Stimulated activated naive B cell treated with anti-CD40 and anti-IgM and Interleukin-4, amounts not matched to agents 10 μg/mL and 1 μg/mL and 100 μg/mL, for 72 hours (primary cell): ENCODE data around the gene LRRIQ1.

Experiments
- ATAC-seq, 2 donors: fragments of 150-1000 bp; cut with Tn5 transposase; replicated peaks; 2 replicates each; pipeline ENCODE4 v1.10.0; 2021; ENCODE audit warnings: moderate library complexity in 1 of 2
- DNase-seq: peaks from one replicate; pipeline ENCODE4 v3.0.0; 2021
- H3K27ac Mint-ChIP-seq: one replicate; pipeline ENCODE4 v1.8.0; 2022; ENCODE audit warnings: mild to moderate bottlenecking, mixed read lengths
- H3K27me3 Mint-ChIP-seq, 2 donors: one replicate each; pipeline ENCODE4 v1.8.0; 2022; ENCODE audit warnings: mixed read lengths in 2 of 2
- H3K36me3 Mint-ChIP-seq, 2 donors: one replicate each; pipeline ENCODE4 v1.8.0; 2022; ENCODE audit warnings: mixed read lengths in 2 of 2, mild to moderate bottlenecking in 1 of 2
- H3K4me1 Mint-ChIP-seq, 2 donors: one replicate each; pipeline ENCODE4 v1.8.0; 2022; ENCODE audit warnings: mixed read lengths in 2 of 2, mild to moderate bottlenecking in 1 of 2
- H3K4me3 Mint-ChIP-seq, 2 donors: one replicate each; pipeline ENCODE4 v1.8.0; 2022; ENCODE audit warnings: mild to moderate bottlenecking in 2 of 2, mixed read lengths in 2 of 2, moderate library complexity in 1 of 2
- H3K9me3 Mint-ChIP-seq, 2 donors: one replicate each; pipeline ENCODE4 v1.8.0; 2022; ENCODE audit warnings: mixed read lengths in 2 of 2, mild to moderate bottlenecking in 1 of 2

The LRRIQ1 gene

DNA sequence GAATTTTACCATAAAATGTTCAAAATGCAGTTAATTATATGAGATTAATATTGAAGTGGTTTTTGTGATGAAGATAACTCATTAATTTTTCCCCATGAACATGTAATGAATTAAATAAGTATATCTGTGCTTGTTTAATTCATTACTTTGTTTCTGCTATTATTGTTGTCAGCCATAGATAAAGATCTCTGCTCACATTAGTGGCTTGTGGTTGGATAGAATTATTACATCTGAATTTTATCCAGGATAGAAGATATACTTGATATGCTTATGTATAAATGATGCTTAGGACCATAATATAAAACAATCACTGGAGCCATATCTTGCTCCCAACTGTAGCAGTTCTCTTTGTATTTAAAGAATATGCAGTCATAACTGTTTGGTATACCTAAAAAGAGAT is 18.5 kb upstream of the LRRIQ1 start:
- no peaks in the 10 kb centered on the region for H3K27me3 Mint-ChIP-seq
- no peaks in the 10 kb centered on the region for H3K9me3 Mint-ChIP-seq
- DNase-seq (no peak), ATAC-seq (no peak)
- H3K4me1 Mint-ChIP-seq: no peaks in the 10 kb centered on the region
- H3K4me3 Mint-ChIP-seq: no peak overlapping the region
- no peak overlapping the region for H3K27ac Mint-ChIP-seq
- H3K36me3 Mint-ChIP-seq: no peaks in the 10 kb centered on the region

DNA sequence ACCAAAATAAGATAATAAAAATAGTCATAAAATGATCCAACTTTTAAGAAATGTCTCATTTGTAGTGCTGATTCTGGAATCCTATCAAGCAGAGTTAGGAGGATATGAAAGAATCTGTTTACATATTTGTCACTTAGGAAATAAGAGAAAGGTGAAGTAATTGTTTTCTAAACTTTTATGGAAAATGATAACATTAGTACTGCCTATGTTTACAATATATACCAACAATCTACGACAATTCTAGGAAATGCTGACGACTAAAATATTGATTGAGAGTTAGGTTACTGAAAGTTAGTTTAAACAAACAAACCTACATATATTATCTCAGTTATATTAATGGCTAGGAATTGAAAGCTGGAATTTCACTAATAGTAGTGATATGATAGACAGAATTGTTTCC is 18.1 kb upstream of the LRRIQ1 start:
- Mint-ChIP-seq H3K4me3 (no peak overlapping the region), H3K27me3 (no peaks in the 10 kb centered on the region), H3K27ac (no peak overlapping the region), H3K9me3 (no peaks in the 10 kb centered on the region), H3K36me3 (no peaks in the 10 kb centered on the region), H3K4me1 (no peaks in the 10 kb centered on the region)
- DNase-seq (no peak), ATAC-seq (no peak)

DNA sequence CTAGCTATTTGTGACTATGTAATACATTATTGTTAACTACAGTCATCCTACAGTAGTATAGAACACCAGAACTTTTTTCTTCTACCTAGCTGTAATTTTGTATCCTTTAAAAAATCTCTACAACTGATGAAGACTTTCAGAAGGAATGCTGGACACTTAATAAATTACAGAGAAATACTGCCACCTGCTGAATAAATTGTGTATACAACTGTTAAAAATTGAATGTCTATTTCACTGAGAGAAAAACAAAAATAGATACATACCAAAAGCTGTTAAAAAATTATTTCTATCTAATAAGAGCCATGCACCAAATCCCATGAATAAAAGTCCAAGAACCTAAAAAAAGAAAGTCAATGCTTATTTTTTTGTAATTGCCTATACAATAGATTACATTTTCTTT is 6.7 kb upstream of the LRRIQ1 start:
- no peaks in the 10 kb centered on the region for H3K36me3 Mint-ChIP-seq
- no peak for DNase-seq
- H3K4me1 Mint-ChIP-seq: no peaks in the 10 kb centered on the region
- H3K27me3 Mint-ChIP-seq: no peaks in the 10 kb centered on the region
- no peak overlapping the region for H3K4me3 Mint-ChIP-seq
- no peak overlapping the region for H3K27ac Mint-ChIP-seq
- no peaks in the 10 kb centered on the region for H3K9me3 Mint-ChIP-seq
- no peak for ATAC-seq

DNA sequence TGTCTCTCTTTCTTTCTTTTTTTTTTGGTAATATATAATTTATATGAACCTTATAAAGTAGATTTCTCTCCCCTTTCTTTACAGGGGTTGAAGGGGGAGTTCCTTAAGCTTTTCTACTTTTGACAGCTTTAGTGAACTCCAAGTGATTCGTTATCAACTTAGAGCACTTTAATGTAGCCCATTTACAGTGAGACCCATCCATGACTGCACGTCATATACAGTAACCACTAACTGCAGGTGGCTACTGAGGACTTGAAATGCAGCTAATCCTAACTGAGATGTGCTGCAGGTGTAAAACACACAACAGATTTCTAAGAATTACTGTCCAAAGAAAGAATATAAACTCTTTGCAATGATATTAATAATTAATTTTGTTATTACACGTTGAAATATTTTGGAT is 582 bp downstream of the LRRIQ1 start:
- Mint-ChIP-seq H3K27ac (peak overlapping the region; percentile 84), H3K4me1 (peaks cover 5 to 6% of the 10 kb centered on the region in 2 donors), H3K4me3 (peak overlapping the region; percentile 84 to 86), H3K9me3 (no peaks in the 10 kb centered on the region), H3K36me3 (no peaks in the 10 kb centered on the region), H3K27me3 (peaks cover 17 to 18% of the 10 kb centered on the region in 2 donors)
- ATAC-seq: peak; percentile 44 to 54
- no peak for DNase-seq

DNA sequence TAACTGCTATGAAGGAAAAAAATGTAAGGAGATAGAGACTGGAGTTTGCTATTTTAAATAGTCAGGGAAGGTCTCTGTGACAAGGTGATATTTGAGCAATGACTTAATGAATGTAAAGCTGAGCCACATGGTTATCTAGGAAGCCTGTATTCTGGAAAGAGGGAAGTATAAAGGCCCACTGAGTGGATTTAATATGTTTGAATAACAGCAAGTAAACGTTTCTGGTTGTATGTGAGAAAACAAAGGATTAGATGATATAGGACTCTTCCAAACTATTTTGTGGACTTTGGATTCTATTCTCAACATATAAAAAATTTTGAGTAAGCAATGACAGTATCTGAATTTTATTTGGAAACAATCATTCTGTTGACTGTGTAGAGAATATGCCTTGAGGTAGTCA is 5.2 kb downstream of the LRRIQ1 start:
- Mint-ChIP-seq H3K27me3 (peaks cover 11 to 13% of the 10 kb centered on the region in 2 donors), H3K9me3 (no peaks in the 10 kb centered on the region), H3K4me3 (no peak overlapping the region), H3K4me1 (peaks cover under 1 to 2% of the 10 kb centered on the region in 2 donors), H3K36me3 (no peaks in the 10 kb centered on the region), H3K27ac (no peak overlapping the region)
- DNase-seq (no peak), ATAC-seq (no peak)

DNA sequence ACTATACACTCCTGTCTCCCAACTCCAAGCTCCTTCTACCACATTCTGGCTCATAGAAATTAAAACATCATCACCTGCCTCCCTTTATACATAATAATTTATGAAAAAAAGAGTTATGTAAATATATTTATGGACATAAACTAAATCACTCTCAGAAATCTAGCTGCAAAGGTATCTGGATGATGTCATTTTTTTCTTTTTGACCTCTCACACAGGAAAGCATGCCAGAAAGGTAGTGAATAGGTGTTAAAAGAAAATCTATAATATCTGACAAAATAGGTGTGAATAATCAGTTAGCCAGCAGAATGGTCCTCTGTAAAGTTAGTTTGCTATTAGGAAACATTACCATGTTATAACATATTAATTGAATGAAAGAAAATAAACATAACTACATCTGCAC is 7.7 kb downstream of the LRRIQ1 start:
- H3K4me1 Mint-ChIP-seq: no peaks in the 10 kb centered on the region
- no peak overlapping the region for H3K4me3 Mint-ChIP-seq
- no peak for ATAC-seq
- peaks cover 4 to 6% of the 10 kb centered on the region in 2 donors for H3K27me3 Mint-ChIP-seq
- H3K36me3 Mint-ChIP-seq: no peaks in the 10 kb centered on the region
- H3K9me3 Mint-ChIP-seq: peaks cover 0 to 2% of the 10 kb centered on the region in 2 donors
- no peak overlapping the region for H3K27ac Mint-ChIP-seq
- no peak for DNase-seq

DNA sequence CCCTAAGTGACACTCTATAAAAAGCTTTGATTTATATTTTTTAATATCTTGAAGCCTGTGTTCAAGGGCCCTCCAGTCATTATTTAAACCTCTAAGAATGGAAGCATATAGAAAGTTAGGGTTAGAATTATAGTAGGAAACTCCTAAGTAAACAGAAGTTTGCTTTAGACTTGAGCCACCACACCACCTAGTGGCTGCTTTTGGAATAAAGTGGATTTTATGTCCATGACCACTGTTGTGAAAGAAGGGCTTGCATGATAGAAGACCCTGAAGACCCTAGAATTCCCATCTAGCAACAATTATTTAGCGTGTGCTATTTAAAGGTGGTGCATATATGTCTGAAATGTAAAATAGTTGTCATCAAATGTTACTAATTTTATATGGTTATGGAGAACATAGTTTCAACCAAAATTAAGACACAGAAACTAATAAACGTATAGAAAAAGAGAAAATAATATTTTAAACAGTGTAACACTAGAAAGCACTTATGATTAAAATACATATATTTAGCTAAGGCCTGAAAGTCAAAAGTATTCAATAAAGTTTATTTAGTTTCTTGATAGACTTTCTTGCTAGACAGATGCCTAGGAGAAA is 21.3 kb downstream of the LRRIQ1 start:
- Mint-ChIP-seq H3K27me3 (peaks cover 0 to 5% of the 10 kb centered on the region in 2 donors), H3K4me3 (no peak overlapping the region)

DNA sequence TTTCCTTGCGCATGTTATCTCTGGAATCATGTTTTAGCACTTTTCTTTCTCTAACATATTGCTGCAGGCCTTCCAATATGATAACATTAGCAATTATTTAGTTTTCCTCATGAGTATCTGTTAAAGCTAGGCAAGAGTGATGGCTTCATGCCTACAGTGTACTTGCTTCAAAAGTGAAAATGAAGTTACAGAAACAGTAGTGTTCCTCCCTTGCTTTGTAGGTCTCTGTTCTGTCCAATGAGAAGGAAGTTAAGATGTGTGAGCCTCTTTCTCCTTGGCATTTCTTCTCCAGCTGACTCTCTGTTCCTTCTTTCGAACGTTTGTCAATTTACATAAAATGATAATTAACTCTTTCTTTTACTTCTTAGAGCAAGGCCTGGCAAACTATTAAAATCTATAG is 22.2 kb downstream of the LRRIQ1 start:
- no peaks in the 10 kb centered on the region for H3K36me3 Mint-ChIP-seq

More for the DNA sequence above, 21.3 kb downstream of the LRRIQ1 start:
- no peaks in the 10 kb centered on the region for H3K9me3 Mint-ChIP-seq
- H3K36me3 Mint-ChIP-seq: no peaks in the 10 kb centered on the region
- H3K27ac Mint-ChIP-seq: no peak overlapping the region
- peaks cover 6 to 21% of the 10 kb centered on the region in 2 donors for H3K4me1 Mint-ChIP-seq
- no peak for DNase-seq
- peak in 1 of 2 donors; percentile 44 for ATAC-seq

DNA sequence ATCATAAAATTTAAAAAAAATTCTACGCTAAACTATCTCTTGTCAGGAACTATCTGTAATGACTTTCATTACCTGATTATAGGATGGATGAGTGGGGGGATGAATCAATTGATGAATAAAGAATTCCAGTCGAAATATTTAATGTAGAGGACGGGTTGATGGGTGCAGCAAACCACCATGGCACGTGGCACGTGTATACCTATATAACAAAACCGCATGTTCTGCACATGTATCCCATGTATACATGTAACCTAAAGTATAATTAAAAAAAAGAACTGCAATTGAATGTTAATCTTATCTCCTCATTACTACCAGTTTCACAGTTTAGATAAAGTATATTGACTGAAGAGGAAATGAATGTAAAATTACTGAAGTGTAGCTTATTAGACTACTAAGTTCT is 23.4 kb downstream of the LRRIQ1 start:
- Mint-ChIP-seq H3K36me3 (no peaks in the 10 kb centered on the region), H3K4me3 (no peak overlapping the region), H3K27me3 (no peaks in the 10 kb centered on the region), H3K4me1 (peaks cover 6 to 21% of the 10 kb centered on the region in 2 donors), H3K27ac (no peak overlapping the region), H3K9me3 (peaks cover 0 to 1% of the 10 kb centered on the region in 2 donors)
- no peak for DNase-seq
- no peak for ATAC-seq

More for the DNA sequence above, 22.2 kb downstream of the LRRIQ1 start:
- ATAC-seq (peak; percentile 53 to 61), DNase-seq (no peak)
- Mint-ChIP-seq H3K27me3 (no peaks in the 10 kb centered on the region), H3K4me1 (peaks cover 6 to 21% of the 10 kb centered on the region in 2 donors), H3K9me3 (no peaks in the 10 kb centered on the region), H3K4me3 (no peak overlapping the region), H3K27ac (no peak overlapping the region)

DNA sequence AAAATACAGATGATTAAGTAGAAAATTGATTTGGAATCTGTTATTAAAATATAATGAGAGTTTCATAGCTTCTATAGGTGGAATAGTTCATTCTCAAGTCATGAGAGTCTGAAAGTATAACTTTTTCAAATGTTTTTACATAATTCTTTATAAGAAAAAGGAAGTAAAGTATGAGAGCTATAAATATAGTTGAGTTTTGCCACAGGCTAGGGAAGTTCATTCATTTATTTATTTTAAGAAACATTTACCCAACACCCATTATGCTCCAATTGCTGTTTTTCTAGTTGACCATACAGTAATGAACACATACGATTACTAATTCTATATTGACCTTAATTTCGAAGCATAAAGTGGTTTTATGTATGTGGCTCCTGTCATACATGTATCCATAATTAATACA is 24.8 kb downstream of the LRRIQ1 start:
- no peaks in the 10 kb centered on the region for H3K36me3 Mint-ChIP-seq
- H3K4me3 Mint-ChIP-seq: no peak overlapping the region
- no peaks in the 10 kb centered on the region for H3K27me3 Mint-ChIP-seq
- H3K4me1 Mint-ChIP-seq: peaks cover 6 to 21% of the 10 kb centered on the region in 2 donors
- H3K9me3 Mint-ChIP-seq: peaks cover 0 to 1% of the 10 kb centered on the region in 2 donors
- no peak overlapping the region for H3K27ac Mint-ChIP-seq
- ATAC-seq (no peak), DNase-seq (no peak)

DNA sequence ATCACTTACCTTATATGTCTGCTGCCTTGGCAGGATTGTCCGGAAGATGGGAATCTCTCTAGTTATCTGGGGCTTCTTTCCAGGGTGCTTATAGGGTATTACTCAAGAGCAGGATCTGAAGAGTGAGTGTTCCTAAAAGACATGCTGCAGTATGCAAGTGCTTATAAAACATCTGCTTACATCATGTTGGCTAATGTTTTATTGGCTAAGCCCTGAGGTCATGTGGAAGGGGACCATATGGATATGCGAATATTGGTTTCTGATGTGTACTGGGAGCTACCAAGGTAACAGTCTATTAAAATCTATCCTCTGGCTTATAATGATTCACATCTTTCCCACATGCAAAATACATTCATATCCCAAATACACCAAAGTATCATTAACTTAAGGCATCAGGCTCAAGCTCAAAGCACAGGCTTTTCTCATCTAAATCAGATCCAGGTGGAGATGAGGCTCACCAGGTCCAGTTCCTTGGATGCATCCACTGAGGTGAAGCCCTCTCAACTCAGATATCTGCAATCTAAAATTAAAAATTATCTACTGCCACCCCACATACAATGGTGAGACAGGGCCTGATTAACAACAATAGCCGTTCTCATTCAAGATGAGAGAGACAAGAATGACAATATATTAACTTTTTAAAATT is 29.8 kb downstream of the LRRIQ1 start:
- DNase-seq: no peak
- Mint-ChIP-seq H3K4me1 (no peaks in the 10 kb centered on the region), H3K36me3 (no peaks in the 10 kb centered on the region), H3K9me3 (peaks cover 0 to 3% of the 10 kb centered on the region in 2 donors), H3K27me3 (no peaks in the 10 kb centered on the region), H3K27ac (no peak overlapping the region), H3K4me3 (no peak overlapping the region)
- ATAC-seq: no peak

DNA sequence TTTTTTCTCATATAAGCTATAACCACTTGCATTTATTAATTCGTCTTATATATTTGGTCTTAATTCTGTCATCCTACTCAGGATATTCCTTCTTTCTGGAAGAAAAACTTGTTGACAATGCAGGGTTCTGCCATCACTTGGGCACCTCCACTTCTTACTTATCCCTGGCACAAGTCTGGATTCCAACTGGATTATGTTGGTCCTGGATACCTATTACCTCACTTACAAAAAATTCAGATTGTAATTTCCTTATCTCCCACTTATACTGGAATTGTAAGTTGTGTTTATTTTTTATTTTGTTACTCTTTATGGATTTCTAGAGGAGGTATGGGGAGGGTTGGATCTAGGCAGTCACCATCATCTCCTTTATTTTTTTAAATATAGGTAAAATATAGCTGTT is 36.7 kb downstream of the LRRIQ1 start:
- ATAC-seq (no peak), DNase-seq (no peak)
- H3K4me3 Mint-ChIP-seq: no peak overlapping the region
- H3K27ac Mint-ChIP-seq: no peak overlapping the region
- H3K36me3 Mint-ChIP-seq: no peaks in the 10 kb centered on the region
- peaks cover 0 to 2% of the 10 kb centered on the region in 2 donors for H3K9me3 Mint-ChIP-seq
- no peaks in the 10 kb centered on the region for H3K27me3 Mint-ChIP-seq
- H3K4me1 Mint-ChIP-seq: no peaks in the 10 kb centered on the region

DNA sequence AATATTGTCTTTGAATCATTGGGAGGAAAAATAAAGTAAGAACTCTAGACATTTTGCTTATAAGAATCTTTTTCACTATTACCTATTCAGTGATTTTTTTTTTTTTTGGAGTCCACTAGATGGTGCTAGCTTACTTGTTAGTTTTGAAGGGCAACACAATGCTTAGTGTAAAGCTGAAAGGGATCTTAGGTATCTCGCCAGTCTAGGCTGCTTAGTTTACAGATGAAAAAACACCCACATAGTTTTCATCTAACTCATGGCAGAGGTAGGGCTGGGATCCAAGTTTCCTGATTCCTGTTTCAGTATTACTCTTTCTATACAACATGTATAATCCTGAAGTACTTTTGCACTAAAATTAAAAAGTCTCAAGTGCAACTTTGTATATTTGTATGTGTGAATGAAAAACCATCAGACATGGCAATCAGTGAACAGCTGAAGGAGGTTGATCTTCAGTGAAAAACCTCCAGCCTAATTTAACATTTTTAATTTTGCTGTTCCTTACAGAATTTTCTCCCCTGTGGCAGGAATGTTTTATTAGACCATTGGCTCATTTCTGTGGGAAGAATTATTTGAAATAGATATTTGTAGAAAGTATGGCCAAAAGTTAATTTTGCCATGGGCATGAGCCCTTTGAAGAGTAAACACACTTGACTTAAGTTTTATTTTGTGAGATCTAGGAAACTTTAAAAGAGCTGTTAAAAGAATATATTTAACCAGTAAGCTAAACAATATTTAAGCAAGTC is 40.7 kb downstream of the LRRIQ1 start:
- H3K4me1 Mint-ChIP-seq: no peaks in the 10 kb centered on the region
- H3K4me3 Mint-ChIP-seq: no peak overlapping the region
- no peaks in the 10 kb centered on the region for H3K27me3 Mint-ChIP-seq
- H3K36me3 Mint-ChIP-seq: no peaks in the 10 kb centered on the region
- no peak overlapping the region for H3K27ac Mint-ChIP-seq
- ATAC-seq (peak; percentile 65 to 76), DNase-seq (no peak)
- H3K9me3 Mint-ChIP-seq: no peaks in the 10 kb centered on the region

DNA sequence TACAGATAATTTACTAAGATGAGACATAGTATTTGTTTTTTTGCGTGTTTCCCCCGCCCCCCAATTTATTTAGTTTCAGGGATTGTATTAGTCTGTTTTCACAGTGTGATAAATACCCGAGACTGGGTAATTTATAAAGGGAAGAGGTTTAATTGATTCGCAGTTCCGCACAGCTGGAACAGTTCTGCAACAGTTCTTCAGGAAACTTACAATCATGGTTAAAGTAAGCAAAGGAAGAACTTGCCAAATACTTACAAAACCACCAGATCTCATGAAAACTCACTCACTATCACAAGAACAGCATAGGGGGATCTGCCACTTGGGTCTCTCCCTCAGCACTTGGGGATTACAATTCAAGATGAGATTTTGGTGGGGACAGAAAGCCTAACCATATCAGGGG is 48.9 kb downstream of the LRRIQ1 start:
- H3K9me3 Mint-ChIP-seq: no peaks in the 10 kb centered on the region

DNA sequence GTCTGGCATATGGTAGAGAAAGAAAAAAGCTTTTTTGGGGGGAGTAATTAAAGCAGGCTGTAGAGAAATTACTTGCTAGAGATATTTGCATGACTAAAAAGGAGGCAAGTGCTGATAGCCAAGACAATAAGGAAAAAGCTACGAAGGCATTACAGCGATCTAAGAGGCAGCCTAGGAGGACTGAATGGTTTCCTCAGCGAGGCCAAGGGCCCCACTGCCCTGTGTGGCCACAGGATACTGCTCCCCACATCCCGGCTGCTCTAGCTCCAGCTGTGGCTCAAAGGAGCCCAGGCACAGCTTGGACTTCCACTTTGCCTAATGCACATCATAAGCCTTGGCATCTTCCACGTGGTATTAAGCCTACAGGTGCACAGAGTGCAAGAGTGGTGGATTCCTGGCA is 53.6 kb downstream of the LRRIQ1 start:
- no peak overlapping the region for H3K27ac Mint-ChIP-seq
- H3K36me3 Mint-ChIP-seq: no peaks in the 10 kb centered on the region
- no peak overlapping the region for H3K4me3 Mint-ChIP-seq
- no peak for ATAC-seq
- H3K9me3 Mint-ChIP-seq: no peaks in the 10 kb centered on the region
- no peaks in the 10 kb centered on the region for H3K27me3 Mint-ChIP-seq
- H3K4me1 Mint-ChIP-seq: no peaks in the 10 kb centered on the region
- DNase-seq: no peak

More for the DNA sequence above, 48.9 kb downstream of the LRRIQ1 start:
- Mint-ChIP-seq H3K27me3 (no peaks in the 10 kb centered on the region), H3K36me3 (no peaks in the 10 kb centered on the region), H3K4me1 (no peaks in the 10 kb centered on the region), H3K4me3 (no peak overlapping the region), H3K27ac (no peak overlapping the region)
- ATAC-seq (no peak), DNase-seq (no peak)
